B cell (primary cell): ENCODE results near the gene ABCA4. TPM values are rescaled to one million over a fixed set of nuclear protein-coding genes. Genes with fewer than 3 reads are reported as not detected.

Experiments
- ATAC-seq: fragments of 200-7000 bp; cut with Tn5 transposase; one replicate; pipeline ENCODE4 v1.10.0; 2021; ENCODE audit warnings: low read depth, mild to moderate bottlenecking, moderate number of reproducible peaks, moderate library complexity
- CTCF ChIA-PET: fragments of 350-600 bp; sonication (Branson Sonifier 250); formaldehyde crosslinking; loops from one replicate; lab custom pipeline; 2021; ENCODE audit warnings: antibody characterized with exemption, inconsistent platforms; lab: Charles Lee
- POLR2A ChIA-PET: fragments of 350-600 bp; sonication (Branson Sonifier 250); formaldehyde crosslinking; loops from one replicate; lab custom pipeline; 2021; ENCODE audit warnings: antibody characterized with exemption; lab: Charles Lee
- DNase-seq: peaks from one replicate; pipeline ENCODE4 v3.0.0; 2013
- H2AFZ ChIP-seq: 2 replicates; pipeline ENCODE4 v1.6.1; 2012; ENCODE audit warnings: mild to moderate bottlenecking, low read depth, low read length; ENCODE audit not compliant: insufficient read depth, poor library complexity, severe bottlenecking
- H3K27ac ChIP-seq, 2 donors: 1 replicate in 1 of 2; 2 replicates in 1 of 2; pipeline ENCODE4 v1.5.1; 2012 to 2013; ENCODE audit warnings: low read length in 2 of 2, mild to moderate bottlenecking in 2 of 2, moderate library complexity in 1 of 2
- H3K27me3 ChIP-seq, 4 experiments: fragments of 200-600 bp in 1 of 4; sonication (generic) in 1 of 4; replicated peaks in 1 of 4; 1 replicate in 2 of 4; 2 replicates in 2 of 4; pipeline versions ENCODE4 v1.6.1 to v1.7.0; 2013 to 2016; ENCODE audit warnings: low read length in 3 of 4, mild to moderate bottlenecking in 2 of 4, mixed read lengths in 1 of 4, moderate library complexity in 1 of 4; ENCODE audit not compliant: insufficient read depth in 4 of 4, control insufficient read depth in 3 of 4; ENCODE audit errors: control extremely low read depth in 1 of 4
- H3K36me3 ChIP-seq, 2 experiments: replicated peaks in 1 of 2; 1 replicate in 1 of 2; 2 replicates in 1 of 2; pipeline versions ENCODE4 v1.6.1 to v1.7.1; 2013; ENCODE audit warnings: low read length in 1 of 2; ENCODE audit not compliant: insufficient read depth in 2 of 2, control insufficient read depth in 1 of 2; ENCODE audit errors: control extremely low read depth in 1 of 2, extremely low read depth in 1 of 2
- H3K4me1 ChIP-seq, 2 donors: fragments of 200-600 bp in 1 of 2; sonication (generic) in 1 of 2; 1 replicate in 1 of 2; 2 replicates in 1 of 2; pipeline versions ENCODE4 v1.5.1 to v1.6.1; 2013 to 2017; ENCODE audit warnings: low read length in 2 of 2; ENCODE audit not compliant: control insufficient read depth in 2 of 2, insufficient read depth in 2 of 2
- H3K4me2 ChIP-seq: replicated peaks from 2 replicates; pipeline ENCODE3; 2012; ENCODE audit warnings: mild to moderate bottlenecking, low read depth, low read length; ENCODE audit not compliant: poor library complexity, severe bottlenecking
- H3K4me3 ChIP-seq, 5 experiments: fragments of 200-600 bp in 1 of 5; sonication (generic) in 1 of 5; 1 replicate in 3 of 5; 2 replicates in 2 of 5; pipeline versions ENCODE4 v1.5.1 to v1.7.0; 2011 to 2016; ENCODE audit warnings: low read length in 4 of 5, mild to moderate bottlenecking in 4 of 5, low read depth in 2 of 5, control low read depth in 1 of 5, moderate library complexity in 1 of 5; ENCODE audit not compliant: insufficient read depth in 1 of 5; ENCODE audit errors: control extremely low read depth in 1 of 5, extremely low read depth in 1 of 5
- H3K79me2 ChIP-seq: fragments of 200-600 bp; sonication (generic); one replicate; pipeline ENCODE4 v1.6.0; 2016; ENCODE audit warnings: low read length; ENCODE audit not compliant: control insufficient read depth, insufficient read depth
- H3K9ac ChIP-seq: fragments of 200-600 bp; sonication (generic); 2 replicates; pipeline ENCODE4 v1.6.1; 2017; ENCODE audit warnings: mild to moderate bottlenecking, low read length, moderate library complexity
- H3K9me3 ChIP-seq, 3 donors: one replicate each; pipeline versions ENCODE4 v1.6.1 to v1.7.1; 2013; ENCODE audit warnings: low read length in 2 of 3; ENCODE audit not compliant: control insufficient read depth in 2 of 3, insufficient read depth in 1 of 3; ENCODE audit errors: control extremely low read depth in 1 of 3
- H4K20me1 ChIP-seq: 2 replicates; pipeline ENCODE4 v1.6.0; 2012; ENCODE audit warnings: mild to moderate bottlenecking, low read length; ENCODE audit not compliant: insufficient read depth, control insufficient read depth, poor library complexity, severe bottlenecking
- H3K27ac Mint-ChIP-seq: one replicate; pipeline ENCODE4 v1.8.0; 2021; ENCODE audit warnings: mixed read lengths
- H3K27me3 Mint-ChIP-seq: one replicate; pipeline ENCODE4 v1.8.0; 2021; ENCODE audit warnings: mixed read lengths
- H3K4me1 Mint-ChIP-seq: one replicate; pipeline ENCODE4 v1.8.0; 2021; ENCODE audit warnings: mixed read lengths
- H3K4me3 Mint-ChIP-seq: one replicate; pipeline ENCODE4 v1.8.0; 2021; ENCODE audit warnings: mixed read lengths
- H3K9me3 Mint-ChIP-seq: one replicate; pipeline ENCODE4 v1.8.0; 2022; ENCODE audit warnings: mixed read lengths; ENCODE audit not compliant: insufficient read depth
- EZH2 ChIP-seq: IDR thresholded peaks from 2 replicates; pipeline ENCODE4 v1.6.1; 2012; ENCODE audit warnings: borderline replicate concordance, low read depth, mild to moderate bottlenecking, moderate library complexity, low read length; ENCODE audit not compliant: insufficient read depth, poor library complexity, severe bottlenecking
- WGBS: methylation state at CpG from one replicate; pipeline ENCODE4 v1.1.5; 2013; ENCODE audit warnings: missing lambda C conversion rate; ENCODE audit not compliant: insufficient coverage; 5-methylcytosine and 5-hydroxymethylcytosine counted together
- intact Hi-C: fragments of 100-400 bp; cut with micrococcal nuclease; formaldehyde crosslinking; loops from one replicate; pipeline ENCODE4 v1.10.0; 2022
- polyA plus RNA-seq: library from polyadenylated mRNA; depleted of rRNA; stranded (reverse); fragments of >200 nt; gene quantifications from 2 replicates; pipeline ENCODE4 v1.2.3, GENCODE V29; 2012
- total RNA-seq, 2 donors: library from RNA; stranded (reverse); fragments of 120-200 nt in 1 of 2; gene quantifications; 1 replicate in 1 of 2; 2 replicates in 1 of 2; pipeline versions ENCODE4 v1.2.3 to v1.2.4, GENCODE V29; 2013 to 2022
- TF ChIP-seq, protein P1 (sequence below): fragments of 200-600 bp; IDR thresholded peaks from one replicate; pipeline ENCODE4 v1.8.0; 2022; ENCODE audit warnings: antibody characterized with exemption, mild to moderate bottlenecking

ABCA4 gene
- total and polyA plus RNA-seq, 2 donors (not counting 1 experiment from before 2014, with no cell fraction given) = not detected

GRCh38 chr1:94110946-94111740, 9.8 kb downstream of the ABCA4 start:
- Histone ChIP-seq H3K4me3 (no peak overlapping the region), H3K9ac (no peak overlapping the region), H3K79me2 (no peaks in the 10 kb centered on the region), H4K20me1 (no peaks in the 10 kb centered on the region), H3K4me2 (no peak overlapping the region), H2AFZ (no peak overlapping the region), H3K27me3 (peaks cover 0 to 18% (median 5%) of the 10 kb centered on the region in 4 experiments), H3K4me1 (no peaks in the 10 kb centered on the region), H3K27ac (no peak overlapping the region), H3K9me3 (peaks cover 0 to 4% (median 0%) of the 10 kb centered on the region in 3 donors), H3K36me3 (no peaks in the 10 kb centered on the region)
- no peaks in the 10 kb centered on the region for H3K9me3 Mint-ChIP-seq
- CTCF ChIA-PET = no interaction called here
- no peak for ATAC-seq
- no peak overlapping the region for H3K27ac Mint-ChIP-seq
- 82% methylated on average over 10 of the region's 10 CpGs for WGBS
- peaks cover 22% of the 10 kb centered on the region for H3K27me3 Mint-ChIP-seq
- intact Hi-C loops = no loop called here
- TF ChIP-seq EZH2 = no peak
- TF ChIP-seq, protein P1, sequence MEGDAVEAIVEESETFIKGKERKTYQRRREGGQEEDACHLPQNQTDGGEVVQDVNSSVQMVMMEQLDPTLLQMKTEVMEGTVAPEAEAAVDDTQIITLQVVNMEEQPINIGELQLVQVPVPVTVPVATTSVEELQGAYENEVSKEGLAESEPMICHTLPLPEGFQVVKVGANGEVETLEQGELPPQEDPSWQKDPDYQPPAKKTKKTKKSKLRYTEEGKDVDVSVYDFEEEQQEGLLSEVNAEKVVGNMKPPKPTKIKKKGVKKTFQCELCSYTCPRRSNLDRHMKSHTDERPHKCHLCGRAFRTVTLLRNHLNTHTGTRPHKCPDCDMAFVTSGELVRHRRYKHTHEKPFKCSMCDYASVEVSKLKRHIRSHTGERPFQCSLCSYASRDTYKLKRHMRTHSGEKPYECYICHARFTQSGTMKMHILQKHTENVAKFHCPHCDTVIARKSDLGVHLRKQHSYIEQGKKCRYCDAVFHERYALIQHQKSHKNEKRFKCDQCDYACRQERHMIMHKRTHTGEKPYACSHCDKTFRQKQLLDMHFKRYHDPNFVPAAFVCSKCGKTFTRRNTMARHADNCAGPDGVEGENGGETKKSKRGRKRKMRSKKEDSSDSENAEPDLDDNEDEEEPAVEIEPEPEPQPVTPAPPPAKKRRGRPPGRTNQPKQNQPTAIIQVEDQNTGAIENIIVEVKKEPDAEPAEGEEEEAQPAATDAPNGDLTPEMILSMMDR = no peak
- POLR2A ChIA-PET = no interaction called here
- no peaks in the 10 kb centered on the region for H3K4me1 Mint-ChIP-seq
- DNase-seq = no peak
- no peak overlapping the region for H3K4me3 Mint-ChIP-seq

DNA sequence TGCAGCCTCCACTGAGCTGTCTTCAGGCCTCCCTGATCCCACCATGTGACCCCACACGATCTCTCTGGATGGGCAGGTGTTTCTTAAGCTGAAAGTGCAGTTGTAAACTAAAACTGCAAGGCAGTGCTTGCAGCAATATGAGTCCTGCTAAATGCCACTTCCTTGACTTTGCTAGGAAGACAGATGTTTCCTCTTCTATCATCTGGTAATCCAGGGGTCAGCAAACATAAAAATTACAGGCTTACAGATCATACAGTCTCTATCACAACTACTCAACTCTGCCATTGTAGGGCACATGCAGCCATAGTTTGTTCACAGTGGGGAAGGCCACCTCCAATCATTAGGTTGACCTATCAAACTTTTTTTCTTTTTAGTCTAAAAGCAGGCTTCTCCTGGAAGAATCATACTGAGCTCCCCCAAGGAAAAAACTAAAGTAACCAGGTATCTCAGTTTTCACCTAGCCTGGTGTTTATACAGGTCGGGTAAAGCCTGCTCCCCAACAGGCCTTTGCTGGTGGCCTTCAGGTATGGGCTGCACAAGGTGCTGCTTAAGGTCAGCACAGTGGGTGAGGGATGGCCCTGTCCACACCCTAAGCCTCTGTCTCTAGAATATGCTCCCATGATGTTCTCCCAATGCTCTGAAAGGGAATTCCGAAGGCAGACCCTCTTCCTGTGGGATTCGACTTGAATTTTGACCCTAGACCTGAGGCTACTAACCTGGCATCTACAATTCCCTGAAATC, 10.8 kb downstream of the ABCA4 start:
- no peaks in the 10 kb centered on the region for H3K4me1 ChIP-seq
- peaks cover 0 to 19% (median 5%) of the 10 kb centered on the region in 4 experiments for H3K27me3 ChIP-seq
- peaks cover 0 to 4% (median 0%) of the 10 kb centered on the region in 3 donors for H3K9me3 ChIP-seq
- no peak overlapping the region for H3K27ac ChIP-seq
- TF ChIP-seq, protein P1 = no peak
- intact Hi-C loops = no loop called here
- 50% methylated on average over 2 of the region's 4 CpGs for WGBS
- H3K79me2 ChIP-seq = no peaks in the 10 kb centered on the region
- no peak overlapping the region for H3K9ac ChIP-seq
- ATAC-seq (no peak), DNase-seq (no peak)
- Mint-ChIP-seq H3K4me1 (no peaks in the 10 kb centered on the region), H3K27me3 (peaks cover 20% of the 10 kb centered on the region), H3K9me3 (no peaks in the 10 kb centered on the region), H3K4me3 (no peak overlapping the region), H3K27ac (no peak overlapping the region)
- ChIA-PET POLR2A (no interaction called here), CTCF (no interaction called here)
- H3K4me3 ChIP-seq = no peak overlapping the region
- no peaks in the 10 kb centered on the region for H4K20me1 ChIP-seq
- no peaks in the 10 kb centered on the region for H3K36me3 ChIP-seq
- H3K4me2 ChIP-seq = no peak overlapping the region
- H2AFZ ChIP-seq = no peak overlapping the region
